Hematopoietic multipotent progenitor cell treated with erythropoietin and hydrocortisone succinate and interleukin-3 and kit ligand, for 15 days (in vitro differentiated cells): Measurements from ENCODE around the gene SLC2A9.

Experiments used
- DNase-seq: peaks from one replicate; pipeline ENCODE4 v3.0.0-alpha.2; 2015; ENCODE audit warnings: low spot score

SLC2A9 gene

DNA sequence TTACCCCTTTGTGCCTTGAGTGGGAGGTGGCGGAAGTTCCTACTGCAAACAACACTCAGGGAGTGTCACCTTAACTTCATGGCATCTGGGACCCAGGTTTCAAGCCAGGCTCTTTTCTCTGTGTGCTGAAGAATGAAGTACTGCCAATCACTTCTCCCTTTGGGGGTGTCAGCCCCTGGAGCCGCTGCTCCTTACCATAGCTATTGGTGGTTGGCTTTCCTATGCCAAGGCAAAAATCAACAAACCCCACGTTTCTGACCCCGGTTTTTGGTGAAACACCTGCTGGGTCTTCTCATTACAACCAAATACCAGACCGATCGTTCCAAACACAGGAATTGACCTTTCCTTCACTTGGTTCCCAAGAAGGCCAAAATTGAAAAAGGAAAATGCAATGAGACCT lies 19.7 kb upstream of the SLC2A9 start:
- no peak for DNase-seq

DNA sequence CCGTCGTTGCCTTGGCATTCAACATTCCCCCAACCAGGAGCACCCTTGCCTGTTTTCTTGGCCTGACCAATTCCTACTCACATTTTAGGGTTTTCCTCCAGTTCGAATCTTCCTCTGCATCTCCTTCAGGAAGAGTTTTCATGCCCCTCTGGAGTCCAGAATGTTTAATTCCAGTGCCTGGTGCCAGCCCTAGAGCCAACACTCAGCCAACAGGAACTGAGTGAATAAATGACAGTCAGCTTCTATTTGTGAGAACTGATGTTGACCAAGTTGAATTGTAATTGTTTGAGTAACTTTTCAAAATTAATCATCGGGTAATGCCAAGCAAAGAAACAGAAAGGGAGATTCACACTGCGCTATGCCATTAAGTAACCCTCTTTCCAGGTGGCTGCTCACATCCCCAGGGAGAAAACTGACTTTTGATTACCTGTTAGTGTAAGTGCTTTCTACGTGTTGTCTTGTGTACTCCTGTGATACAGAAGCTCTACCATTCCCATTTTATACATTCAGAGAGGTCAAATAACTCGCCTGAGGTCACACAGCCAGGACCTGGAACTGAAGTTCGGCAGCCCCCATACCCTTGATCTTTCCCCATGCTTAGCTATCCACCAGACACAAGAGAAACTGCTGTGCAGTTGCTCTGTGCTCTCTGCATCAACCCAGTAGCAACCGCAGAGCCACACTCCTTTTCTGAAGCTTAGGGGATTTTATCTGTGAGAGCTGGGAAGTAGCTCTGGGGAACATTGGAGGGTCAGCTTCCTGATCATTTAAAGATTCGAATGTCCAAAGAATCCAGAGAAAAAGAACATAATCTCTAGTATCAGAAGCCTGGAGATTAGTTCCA lies 19.0 kb upstream of the SLC2A9 start:
- no peak for DNase-seq

DNA sequence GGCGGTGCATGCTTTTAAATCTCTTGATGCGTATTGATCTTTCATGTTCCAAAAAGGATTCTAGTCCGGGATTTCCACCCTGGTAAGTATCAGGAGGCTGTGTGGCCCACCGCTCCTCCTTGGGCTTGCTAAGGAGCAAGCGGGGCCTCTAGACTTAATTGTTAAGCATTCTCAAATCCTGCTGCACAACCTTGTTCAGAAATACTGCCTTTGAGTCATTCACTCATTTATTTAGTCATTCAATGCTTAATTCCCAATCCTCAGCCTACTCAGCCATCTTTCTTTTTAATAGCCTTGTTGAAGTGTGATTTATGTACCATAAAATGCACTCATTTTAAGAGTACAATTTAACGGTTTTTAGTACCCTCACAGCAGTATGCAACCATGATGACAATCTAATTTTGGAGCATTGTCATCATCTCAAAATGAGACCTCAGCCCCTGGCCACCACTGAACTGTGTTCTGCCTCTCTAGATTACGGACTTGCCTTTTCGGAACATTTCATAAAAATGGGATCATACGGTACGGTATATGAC lies 15.6 kb upstream of the SLC2A9 start:
- no peak for DNase-seq

DNA sequence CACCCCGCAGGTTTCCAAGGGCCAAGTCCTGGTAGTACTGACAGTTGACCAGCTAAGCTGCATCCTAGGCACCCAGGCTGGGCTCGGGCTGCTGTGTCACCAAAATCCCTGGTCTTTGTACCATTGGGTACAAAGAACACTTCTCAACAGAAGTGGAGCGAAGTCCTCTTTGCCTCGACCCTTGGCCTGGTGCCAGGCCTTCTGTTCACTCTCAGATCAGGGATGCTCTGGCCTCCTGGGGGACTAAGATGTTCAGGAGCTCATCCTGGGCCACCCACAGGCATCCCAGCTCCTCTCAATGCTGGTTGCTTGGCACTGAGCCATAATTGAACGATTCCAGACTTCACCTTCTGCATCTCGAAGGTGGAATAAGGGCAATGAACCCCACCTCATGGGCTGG lies 13.8 kb upstream of the SLC2A9 start:
- no peak for DNase-seq

DNA sequence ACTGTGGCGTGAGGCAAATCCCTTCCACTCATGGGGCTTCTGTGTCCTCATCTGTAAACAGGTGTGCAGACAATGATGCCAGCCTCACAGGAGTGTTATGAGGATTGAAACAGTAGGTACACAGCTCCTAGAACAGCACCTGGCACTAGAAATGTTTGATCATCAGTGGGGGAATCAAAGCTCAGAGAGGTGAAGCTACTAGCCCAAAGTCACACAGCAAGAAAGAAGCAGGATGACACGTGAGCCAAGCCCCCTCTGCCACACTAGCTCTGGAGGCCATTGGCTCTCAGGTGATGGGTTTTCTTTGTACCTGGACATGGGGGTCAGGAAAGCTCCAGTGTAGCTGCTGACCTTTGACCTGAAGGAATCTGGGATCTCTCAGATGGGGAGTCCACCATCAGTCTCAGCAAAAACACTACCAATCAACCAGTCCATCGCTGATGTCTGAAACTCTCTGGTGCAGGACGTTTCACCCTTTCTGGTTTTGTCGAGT lies 13.4 kb upstream of the SLC2A9 start:
- DNase-seq = no peak

DNA sequence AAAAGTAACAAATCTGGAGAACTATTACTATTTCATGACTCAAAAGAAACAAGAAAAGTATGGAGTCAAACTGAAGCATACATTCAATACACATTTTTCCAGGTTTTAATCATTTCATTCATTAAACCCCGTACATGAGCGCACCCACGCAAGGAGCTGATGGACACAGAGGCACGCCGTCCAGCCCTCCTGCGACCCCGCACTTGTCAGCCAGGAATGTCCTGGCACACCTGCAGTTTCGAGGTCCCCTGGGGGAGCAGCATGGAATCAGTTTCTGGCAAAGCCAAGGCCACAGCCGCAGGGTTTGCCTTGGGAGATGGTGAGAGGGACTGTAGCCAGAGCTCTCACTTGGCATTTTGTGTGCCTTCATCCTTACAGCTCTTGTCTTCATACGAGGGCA lies 12.8 kb upstream of the SLC2A9 start:
- DNase-seq = no peak

DNA sequence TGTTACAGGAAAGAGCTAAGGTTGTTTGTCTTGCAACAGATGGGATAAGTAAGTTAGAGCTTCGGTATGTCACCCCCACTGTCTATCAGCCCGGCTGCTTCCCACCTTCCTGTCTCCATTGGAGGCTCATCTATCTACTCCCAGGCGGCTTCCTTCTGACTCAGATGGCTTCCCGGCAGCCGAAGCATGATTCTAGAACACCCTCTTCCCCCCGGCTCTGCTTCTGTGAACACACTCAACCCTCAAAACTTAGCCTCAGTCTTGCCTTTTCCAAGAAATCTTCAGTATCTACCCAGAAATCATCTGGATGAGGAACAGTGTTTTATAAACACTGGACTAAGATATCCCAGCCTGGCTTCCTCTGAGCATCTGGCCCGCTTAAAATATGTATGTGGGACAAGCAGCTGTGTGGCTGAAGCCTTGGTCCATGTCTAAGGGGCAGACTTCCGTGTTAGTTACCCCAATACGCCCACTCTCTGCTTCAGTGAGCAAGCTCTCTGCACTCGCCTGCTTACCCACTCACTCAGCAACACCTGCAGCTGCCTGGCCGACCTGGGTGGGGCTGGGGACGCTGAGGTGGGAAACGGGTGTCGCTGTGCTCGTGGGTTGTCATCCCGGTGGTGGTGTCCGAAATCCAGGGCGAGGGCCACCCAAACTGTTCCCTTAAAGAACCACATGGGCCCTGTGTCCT lies 12.0 kb upstream of the SLC2A9 start:
- DNase-seq = no peak

DNA sequence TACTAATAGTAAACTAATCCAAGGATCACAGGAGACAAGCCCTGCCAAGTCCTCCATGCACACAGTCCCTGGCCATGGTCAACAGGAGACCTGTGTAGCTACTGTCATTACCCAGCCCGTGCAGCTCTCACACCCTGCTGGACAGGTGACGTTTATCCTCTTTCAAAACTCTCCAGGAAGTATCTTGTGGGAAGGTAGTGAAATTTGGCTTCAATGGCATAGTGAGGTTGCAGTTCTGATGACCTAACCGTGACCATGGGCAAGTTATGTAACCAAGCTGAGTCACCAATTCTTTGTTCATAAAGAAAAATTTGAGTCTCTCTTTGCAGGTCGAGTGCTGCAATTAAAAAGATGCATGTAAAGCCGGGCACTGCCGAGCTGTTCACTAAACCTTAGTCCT lies 11.3 kb upstream of the SLC2A9 start:
- DNase-seq = no peak

DNA sequence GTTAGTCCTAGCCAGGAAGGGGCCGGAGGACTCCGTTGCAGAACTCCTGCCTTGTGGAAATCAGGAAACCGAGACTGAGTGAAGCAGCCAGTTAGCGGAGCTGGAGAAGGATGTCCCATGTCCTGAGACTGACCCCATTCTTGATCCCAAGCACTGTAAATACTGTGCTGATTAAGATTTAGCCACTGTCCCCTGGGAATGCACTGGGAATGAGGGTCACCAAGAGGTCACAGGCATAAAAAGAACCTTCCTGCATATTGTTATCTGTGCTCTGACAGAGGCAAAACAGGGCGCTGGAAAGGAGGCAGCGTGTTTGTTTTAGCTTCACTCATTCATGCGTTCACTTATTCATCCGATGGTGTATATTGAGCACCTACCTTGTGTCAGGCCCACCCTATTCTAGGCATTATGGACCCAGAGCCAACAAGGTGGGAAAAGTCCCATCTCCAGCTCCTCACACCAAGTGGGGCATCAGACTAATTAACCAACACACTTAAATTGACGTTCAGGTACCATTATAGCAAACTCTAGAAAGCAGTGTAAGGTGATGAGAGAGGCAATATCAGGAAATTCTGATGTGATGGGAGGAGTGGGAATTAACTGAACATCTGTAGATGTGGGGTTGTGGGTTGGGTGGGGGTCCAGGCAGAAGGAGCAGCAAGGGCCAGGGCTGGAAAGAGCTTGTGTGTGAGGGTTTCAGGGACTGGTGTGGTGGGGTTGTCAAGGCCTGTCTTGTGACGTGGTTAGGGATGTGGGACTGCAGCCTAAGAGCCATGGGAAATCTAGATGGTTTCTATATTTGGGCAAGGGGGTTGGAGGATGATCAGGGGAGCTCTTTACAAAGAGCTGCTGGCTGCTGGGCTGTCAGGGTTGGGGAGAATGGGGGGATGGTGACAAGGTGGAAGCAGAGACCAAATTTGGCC lies 10.6 kb upstream of the SLC2A9 start:
- no peak for DNase-seq

DNA sequence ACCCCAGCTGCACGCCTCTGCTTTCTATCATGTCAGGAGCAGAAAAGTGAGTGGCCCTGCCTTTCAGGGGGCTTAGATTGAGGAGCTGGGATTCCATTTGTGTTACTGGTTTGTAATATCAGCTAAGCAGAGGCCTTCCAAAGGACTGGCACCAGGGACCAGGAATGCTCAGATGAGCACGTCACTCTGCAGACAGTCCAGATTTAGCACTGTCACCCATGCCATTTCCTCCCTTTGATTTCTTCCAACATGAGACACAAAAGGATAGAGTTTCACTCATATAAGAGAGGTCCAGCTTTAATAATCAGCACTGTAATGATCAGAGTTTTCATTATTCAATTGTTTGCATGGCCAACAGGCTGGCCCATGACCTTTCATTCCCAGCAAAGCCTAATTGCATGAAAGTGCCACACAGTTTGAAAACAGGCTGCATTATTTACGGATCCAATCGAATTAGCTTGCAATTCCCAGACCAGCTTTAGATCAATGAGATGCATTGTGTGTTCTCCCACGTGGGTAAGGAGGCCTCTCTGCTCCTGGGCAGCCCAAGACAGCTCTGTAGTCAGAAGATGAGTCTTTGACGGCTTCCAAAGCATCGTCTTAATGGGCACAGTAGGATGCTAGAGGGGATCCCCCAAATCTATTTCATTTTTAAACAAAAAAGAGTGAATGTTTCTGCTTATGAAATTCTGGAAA lies 9.8 kb upstream of the SLC2A9 start:
- DNase-seq = no peak

DNA sequence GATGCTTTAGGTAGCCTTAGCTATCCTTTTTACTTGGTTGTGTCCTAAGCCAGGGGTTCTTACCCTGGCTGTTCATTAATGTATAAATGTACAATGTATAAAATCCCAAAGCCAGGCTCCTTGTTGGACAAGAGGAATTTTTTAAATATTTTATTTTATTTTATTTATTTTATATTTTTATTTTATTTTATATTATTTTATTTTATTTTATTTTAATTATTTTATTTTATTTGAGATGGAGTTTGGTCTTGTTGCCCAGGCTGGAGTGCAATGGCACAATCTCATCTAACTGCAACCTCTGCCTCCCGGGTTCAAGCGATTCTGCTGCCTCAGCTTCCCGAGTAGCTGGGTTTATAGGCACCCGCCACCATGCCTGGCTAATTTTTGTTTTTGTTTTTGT lies 8.1 kb upstream of the SLC2A9 start:
- no peak for DNase-seq

DNA sequence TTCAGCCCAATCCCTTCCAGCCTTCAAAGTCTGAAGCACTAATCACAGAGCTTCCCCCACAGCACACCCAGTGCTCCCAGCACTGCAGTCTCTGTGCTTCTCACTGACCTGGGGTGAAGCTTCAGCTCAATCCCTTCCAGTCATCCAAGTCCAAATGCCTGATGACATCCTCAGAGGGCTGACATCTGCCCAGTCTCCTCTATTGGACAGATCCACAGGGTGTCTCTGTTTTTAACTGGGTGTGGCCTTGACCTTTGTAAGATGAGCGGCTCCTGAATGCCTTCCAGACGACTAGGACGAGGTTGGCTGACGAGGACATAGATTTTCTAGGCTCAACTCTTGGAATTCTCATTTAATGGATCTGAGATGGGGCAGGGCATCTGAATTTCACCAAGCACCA lies 7.6 kb upstream of the SLC2A9 start:
- DNase-seq = no peak

DNA sequence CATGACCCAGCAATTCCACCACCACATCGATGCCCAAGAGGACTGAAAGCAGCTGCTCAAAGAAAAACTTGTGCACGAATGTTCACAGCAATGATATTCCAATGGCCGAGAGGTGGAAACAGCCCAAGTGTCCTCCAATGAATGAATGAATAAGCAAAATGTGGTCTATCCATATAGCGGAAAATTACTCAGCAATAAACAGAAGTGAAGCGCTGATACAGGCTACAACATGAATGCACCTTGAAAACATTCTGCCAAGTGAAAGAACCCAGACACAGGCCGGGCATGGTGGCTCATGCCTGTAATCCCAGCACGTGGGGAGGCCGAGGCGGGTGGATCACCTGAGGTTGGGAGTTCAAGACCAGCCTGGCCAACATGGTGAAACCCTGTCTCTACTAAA lies 5.2 kb upstream of the SLC2A9 start:
- no peak for DNase-seq

DNA sequence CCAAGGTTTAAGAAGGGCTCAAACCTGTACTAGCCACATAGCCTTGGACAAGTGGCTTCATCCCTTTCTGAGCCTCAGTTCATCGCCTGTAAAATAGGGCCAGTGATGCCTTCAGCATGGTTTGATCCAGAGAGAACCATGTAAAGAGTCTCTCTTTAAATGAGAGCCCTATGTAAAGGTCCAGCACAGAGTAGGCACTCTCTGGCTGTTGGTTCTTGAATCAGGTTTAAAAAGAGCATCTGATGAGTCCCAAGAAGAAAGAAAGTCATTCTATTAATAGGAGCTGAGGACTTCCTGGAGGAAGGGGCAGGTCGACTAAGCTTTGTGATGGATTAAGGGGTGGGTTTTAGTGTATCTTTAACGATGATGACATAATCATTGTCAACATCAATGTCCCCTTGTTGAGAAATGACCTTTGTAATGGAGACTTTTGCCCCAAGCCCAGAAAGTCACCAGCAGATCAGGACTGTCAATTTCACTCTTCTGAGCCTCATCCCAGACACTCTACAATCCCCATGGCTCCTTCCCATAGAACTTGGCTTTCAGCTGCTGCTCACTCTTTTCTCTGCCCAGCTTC lies 4.0 kb upstream of the SLC2A9 start:
- no peak for DNase-seq

DNA sequence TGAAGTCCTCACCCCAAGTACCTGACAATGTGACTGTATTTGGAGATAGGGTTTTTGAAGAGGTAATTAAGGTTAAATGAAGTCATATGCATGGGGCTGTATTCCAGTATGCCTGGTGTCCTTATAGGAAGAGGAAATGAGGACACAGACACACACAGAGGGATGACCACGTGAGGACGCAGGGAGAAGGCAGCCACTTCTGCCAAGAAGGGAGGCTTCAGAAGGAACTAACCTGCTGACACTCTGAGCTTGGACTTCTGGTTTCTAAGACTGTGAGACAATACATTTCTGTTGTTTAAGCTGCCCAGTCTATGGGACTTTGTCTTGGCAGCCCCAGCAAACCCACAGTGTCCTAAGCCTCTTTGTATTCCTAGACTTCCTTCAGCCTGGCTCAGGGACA lies 3.0 kb upstream of the SLC2A9 start:
- DNase-seq = no peak

DNA sequence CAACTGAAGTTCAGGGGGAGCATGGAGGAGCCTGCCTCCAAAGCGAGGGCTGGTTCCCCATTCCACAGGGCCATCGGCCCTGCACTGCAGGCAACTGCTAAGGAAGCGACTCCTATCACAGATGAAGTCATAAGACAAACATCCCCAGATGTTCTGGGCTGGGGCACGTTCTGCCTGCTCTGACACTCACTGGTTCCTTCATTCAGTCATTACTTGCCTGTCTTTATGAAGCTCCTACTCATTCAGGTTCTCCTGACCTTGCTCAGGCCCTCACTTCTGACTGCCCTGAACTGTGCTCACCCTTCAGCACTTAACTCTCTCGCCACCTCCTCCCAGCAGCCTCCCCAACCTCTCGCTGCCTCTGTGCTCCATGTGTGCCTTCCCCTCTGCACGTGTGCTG lies 2.5 kb upstream of the SLC2A9 start:
- DNase-seq = no peak

DNA sequence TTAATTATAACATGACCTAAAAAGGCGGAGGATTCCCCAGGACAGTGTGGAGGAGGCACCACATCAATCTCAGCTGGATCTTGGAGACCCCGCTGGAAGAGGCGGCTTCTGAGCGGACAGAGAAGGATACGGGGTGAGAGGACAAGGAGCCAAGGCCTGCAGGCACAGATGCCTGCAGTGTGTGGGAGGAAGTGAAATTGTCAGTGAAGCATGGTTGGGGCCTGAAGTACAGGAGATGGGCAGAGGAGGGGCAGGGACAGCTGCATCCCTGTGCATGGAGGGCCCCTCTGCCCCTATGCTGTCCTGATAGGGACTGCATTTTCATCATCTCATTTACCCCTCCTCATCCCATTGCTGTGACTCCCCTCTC lies 1.7 kb upstream of the SLC2A9 start:
- DNase-seq = no peak

DNA sequence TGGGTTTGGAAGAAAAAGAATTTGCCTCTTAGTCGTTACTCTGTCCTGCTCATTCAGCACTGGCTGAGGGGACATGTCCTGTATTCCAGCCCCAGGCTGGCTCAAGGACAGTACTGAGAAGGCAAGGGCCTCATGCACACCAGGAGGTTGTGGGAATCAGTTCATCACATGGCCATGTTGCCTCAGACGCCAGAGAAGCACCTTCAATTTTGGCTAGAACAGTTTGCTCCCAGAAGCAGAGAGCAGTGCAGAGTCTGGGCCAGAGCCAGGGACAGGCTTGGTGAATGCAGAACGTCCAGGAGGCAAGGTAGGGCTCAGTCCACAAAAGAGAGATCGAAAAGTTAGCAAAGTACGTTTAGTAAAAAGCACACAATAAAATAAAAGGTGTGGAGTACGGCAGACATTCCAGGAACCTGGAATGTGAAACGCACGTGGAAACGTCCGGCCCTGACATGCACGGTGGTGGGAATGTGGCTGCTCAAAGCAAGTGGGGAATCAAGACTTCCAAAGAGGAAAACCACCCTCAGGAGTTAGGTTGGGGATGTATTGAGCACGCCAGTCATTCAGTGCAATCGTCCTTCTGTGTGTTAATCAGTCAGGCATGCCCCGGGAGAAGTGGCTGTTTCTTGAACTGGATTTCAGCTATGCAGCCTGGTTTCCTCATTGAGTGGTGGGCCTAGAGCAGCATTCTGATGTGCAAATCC lies 1.2 kb upstream of the SLC2A9 start:
- no peak for DNase-seq

DNA sequence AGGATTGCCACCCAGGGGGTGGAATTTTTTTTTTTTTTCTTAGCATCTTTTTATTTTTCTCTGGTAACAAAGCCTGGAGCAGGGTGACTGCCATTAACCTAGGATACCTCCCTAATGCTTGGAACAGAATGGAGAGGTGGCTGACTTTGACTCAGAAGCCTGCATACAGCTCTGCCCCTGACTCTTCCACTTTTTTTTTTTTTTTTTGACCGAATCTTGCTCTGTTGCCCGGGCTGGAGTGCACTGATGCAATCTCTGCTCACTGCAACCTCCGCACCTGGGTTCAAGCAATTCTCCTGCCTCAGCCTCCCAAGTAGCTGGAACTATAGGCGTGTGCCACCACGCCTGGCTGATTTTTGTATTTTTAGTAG lies 341 bp upstream of the SLC2A9 start:
- no peak for DNase-seq

DNA sequence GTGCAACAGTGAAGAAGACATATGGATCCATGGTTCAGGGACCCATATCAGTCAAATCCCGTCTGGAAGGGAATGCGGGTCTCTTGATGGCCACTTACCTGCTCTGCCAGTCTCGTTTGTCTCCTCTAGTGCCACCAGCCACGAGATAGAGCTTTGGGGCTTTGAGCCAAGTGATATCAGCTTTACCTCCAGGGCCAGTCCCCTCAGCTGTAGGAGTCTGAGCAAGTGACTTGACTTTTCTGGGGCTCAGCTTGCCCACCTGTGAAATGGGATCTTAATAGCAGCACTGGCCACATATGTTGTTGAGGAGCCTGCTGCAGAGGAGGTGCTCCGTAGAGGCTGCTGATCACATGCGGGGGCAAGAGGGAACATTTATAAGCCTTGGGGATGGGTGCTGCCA lies 1.2 kb downstream of the SLC2A9 start:
- no peak for DNase-seq

DNA sequence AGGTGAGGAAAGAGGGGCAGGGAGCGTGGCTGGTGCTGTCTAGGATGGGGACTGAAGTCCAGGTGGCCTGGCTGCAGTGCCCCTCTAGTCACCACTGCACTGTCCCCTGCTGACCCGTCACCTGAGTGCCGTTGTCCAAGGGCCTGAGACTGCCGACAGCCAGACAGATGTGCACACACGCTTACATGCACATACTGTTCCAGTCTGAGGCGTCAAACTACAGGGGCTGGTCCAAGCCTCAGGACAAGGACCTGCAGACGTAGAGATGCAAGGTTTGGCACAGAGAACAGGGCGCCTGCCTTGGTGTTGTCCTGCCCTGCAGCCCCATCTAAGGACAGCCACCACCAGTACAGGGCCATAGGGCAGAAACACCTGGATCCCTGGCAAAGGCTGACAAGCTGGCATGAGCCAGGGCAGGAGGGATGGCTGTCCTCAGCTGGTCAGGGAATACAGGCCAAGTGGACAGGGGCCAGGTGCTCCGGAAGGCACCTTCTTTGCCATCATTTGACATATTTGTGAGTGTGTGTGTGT lies 1.7 kb downstream of the SLC2A9 start:
- no peak for DNase-seq
